HepG2 (cell line): Measurements from ENCODE around the gene HSF4. TPM values are rescaled to one million over a fixed set of nuclear protein-coding genes. Genes with fewer than 3 reads are reported as not detected.

Experiments used
- BCL6 ChIP-seq: IDR thresholded peaks from 2 replicates; pipeline ENCODE4 v1.6.1; 2016; ENCODE audit warnings: missing genetic modification reagents, missing compliant biosample characterization
- BHLHE40 ChIP-seq: IDR thresholded peaks from 2 replicates; pipeline ENCODE4 v1.6.1; 2011; ENCODE audit warnings: low read length, improper control_type of control experiment
- CSRNP2 ChIP-seq: sonication (generic); formaldehyde crosslinking; conservative IDR thresholded peaks from 2 replicates; pipeline ENCODE4 v1.8.0; 2022; ENCODE audit warnings: low read depth, missing genetic modification reagents
- EEA1 ChIP-seq: sonication (generic); formaldehyde crosslinking; IDR thresholded peaks from 2 replicates; pipeline ENCODE4 v1.5.1; 2020; ENCODE audit warnings: mild to moderate bottlenecking, missing genetic modification reagents, borderline replicate concordance
- EP300 ChIP-seq, 3 experiments: sonication (generic) in 1 of 3; formaldehyde crosslinking in 1 of 3; IDR thresholded peaks; 2 replicates each; pipeline versions ENCODE4 v1.5.1 to v1.6.1; 2011 to 2020; ENCODE audit warnings: low read depth in 2 of 3, low read length in 2 of 3, borderline replicate concordance in 1 of 3, improper control_type of control experiment in 1 of 3, mild to moderate bottlenecking in 1 of 3, missing genetic modification reagents in 1 of 3, moderate library complexity in 1 of 3
- IKZF4 ChIP-seq: sonication (generic); formaldehyde crosslinking; IDR thresholded peaks from 2 replicates; pipeline ENCODE4 v1.5.1; 2020; ENCODE audit warnings: borderline replicate concordance, mild to moderate bottlenecking, low read depth, missing genetic modification reagents; ENCODE audit errors: not compliant biosample characterization
- MAX ChIP-seq: IDR thresholded peaks from 2 replicates; pipeline ENCODE4 v1.6.1; 2012; ENCODE audit warnings: inconsistent platforms
- MYNN ChIP-seq: sonication (generic); formaldehyde crosslinking; IDR thresholded peaks from 2 replicates; pipeline ENCODE4 v1.4.0; 2020; ENCODE audit warnings: mild to moderate bottlenecking, low read depth, missing genetic modification reagents
- TRAFD1 ChIP-seq: sonication (generic); formaldehyde crosslinking; IDR thresholded peaks from 2 replicates; pipeline ENCODE4 v1.5.1; 2020; ENCODE audit warnings: missing genetic modification reagents, mild to moderate bottlenecking, borderline replicate concordance
- YY1 ChIP-seq: IDR thresholded peaks from 2 replicates; pipeline ENCODE4 v1.6.1; 2011; ENCODE audit warnings: low read length, low read depth, moderate library complexity, mild to moderate bottlenecking; ENCODE audit not compliant: insufficient read depth, insufficient replicate concordance
- ZGPAT ChIP-seq: IDR thresholded peaks from 2 replicates; pipeline ENCODE4 v1.6.1; 2016; ENCODE audit warnings: mild to moderate bottlenecking
- ZNF292 ChIP-seq: sonication (generic); formaldehyde crosslinking; IDR thresholded peaks from 2 replicates; pipeline ENCODE4 v1.8.1; 2022; ENCODE audit warnings: mild to moderate bottlenecking, low read depth, missing genetic modification reagents, borderline replicate concordance
- ZNF605 ChIP-seq: sonication (generic); formaldehyde crosslinking; IDR thresholded peaks from 2 replicates; pipeline ENCODE4 v1.8.0; 2022; ENCODE audit warnings: mild to moderate bottlenecking, missing genetic modification reagents
- ZNF607 ChIP-seq: sonication (generic); formaldehyde crosslinking; IDR thresholded peaks from 2 replicates; pipeline ENCODE4 v1.5.1; 2020; ENCODE audit warnings: missing genetic modification reagents, mild to moderate bottlenecking, borderline replicate concordance
- ZNF616 ChIP-seq: sonication (generic); formaldehyde crosslinking; IDR thresholded peaks from 2 replicates; pipeline ENCODE4 v1.5.0; 2020; ENCODE audit warnings: low read depth, mild to moderate bottlenecking, missing genetic modification reagents
- ZNF816 ChIP-seq: sonication (generic); formaldehyde crosslinking; IDR thresholded peaks from 2 replicates; pipeline ENCODE4 v1.8.0; 2022; ENCODE audit warnings: missing genetic modification reagents, mild to moderate bottlenecking, borderline replicate concordance
- polyA plus RNA-seq, 8 experiments: library from polyadenylated mRNA; depleted of rRNA in 3 of 8; stranded (reverse) in 7 of 8; unstranded in 1 of 8; fragments of >200 nt; fragmentation: Illumina TruSeq in 4 of 8; extraction: Trizol in 4 of 8; gene quantifications; 2 replicates each; pipeline versions ENCODE4 v1.2.1 to v1.2.3, GENCODE V29; 2011 to 2016; ENCODE audit warnings: low read depth in 4 of 8, missing spikeins in 1 of 8, mixed read lengths in 1 of 8; ENCODE audit not compliant: insufficient read depth in 1 of 8
- total RNA-seq, 5 experiments: library from RNA; depleted of rRNA; stranded (reverse); fragments of >200 nt; fragmentation: Illumina TruSeq; extraction: Trizol; gene quantifications; 2 replicates each; pipeline ENCODE4 v1.2.3, GENCODE V29; 2016; ENCODE audit warnings: low read depth in 1 of 5
- TF ChIP-seq, protein P1 (sequence below): sonication (generic); formaldehyde crosslinking; IDR thresholded peaks from 2 replicates; pipeline ENCODE4 v1.5.1; 2020; ENCODE audit warnings: mild to moderate bottlenecking, missing genetic modification reagents, moderate library complexity

The HSF4 gene
- total and polyA plus RNA-seq, 2 of the 13 experiments (the other 11 are each of a cell fraction or from before 2014, with no cell fraction given): 3.5 to 16.9 TPM

GRCh38 chr16:67170168-67170948 lies 5.8 kb downstream of the HSF4 start, which contains the start of gene NOL3 (continued):
- 0 out of 2 replicates have a peak, but pooled peaks have one; percentile 1 for TF ChIP-seq BCL6 (CRISPR knock-in tag)
- TF ChIP-seq CSRNP2 (CRISPR knock-in tag): no peak
- no peak for TF ChIP-seq ZNF605
- peak in 1 of 2 experiments; percentile 30; a peak in 1 of 4 replicates for TF ChIP-seq EP300 (IDR thresholded peaks at IDR 0.05; ENCODE audit: low read depth in 2 of 2, low read length in 2 of 2)
- TF ChIP-seq EP300 (CRISPR knock-in tag; IDR thresholded peaks at IDR 0.05; ENCODE audit: borderline replicate concordance): peak; percentile 15; the same call in 1 of the 2 replicates
- no peak for TF ChIP-seq BHLHE40
- TF ChIP-seq ZNF292 (CRISPR knock-in tag): peak; percentile 37; the same call in 1 of the 2 replicates
- TF ChIP-seq, protein P1, sequence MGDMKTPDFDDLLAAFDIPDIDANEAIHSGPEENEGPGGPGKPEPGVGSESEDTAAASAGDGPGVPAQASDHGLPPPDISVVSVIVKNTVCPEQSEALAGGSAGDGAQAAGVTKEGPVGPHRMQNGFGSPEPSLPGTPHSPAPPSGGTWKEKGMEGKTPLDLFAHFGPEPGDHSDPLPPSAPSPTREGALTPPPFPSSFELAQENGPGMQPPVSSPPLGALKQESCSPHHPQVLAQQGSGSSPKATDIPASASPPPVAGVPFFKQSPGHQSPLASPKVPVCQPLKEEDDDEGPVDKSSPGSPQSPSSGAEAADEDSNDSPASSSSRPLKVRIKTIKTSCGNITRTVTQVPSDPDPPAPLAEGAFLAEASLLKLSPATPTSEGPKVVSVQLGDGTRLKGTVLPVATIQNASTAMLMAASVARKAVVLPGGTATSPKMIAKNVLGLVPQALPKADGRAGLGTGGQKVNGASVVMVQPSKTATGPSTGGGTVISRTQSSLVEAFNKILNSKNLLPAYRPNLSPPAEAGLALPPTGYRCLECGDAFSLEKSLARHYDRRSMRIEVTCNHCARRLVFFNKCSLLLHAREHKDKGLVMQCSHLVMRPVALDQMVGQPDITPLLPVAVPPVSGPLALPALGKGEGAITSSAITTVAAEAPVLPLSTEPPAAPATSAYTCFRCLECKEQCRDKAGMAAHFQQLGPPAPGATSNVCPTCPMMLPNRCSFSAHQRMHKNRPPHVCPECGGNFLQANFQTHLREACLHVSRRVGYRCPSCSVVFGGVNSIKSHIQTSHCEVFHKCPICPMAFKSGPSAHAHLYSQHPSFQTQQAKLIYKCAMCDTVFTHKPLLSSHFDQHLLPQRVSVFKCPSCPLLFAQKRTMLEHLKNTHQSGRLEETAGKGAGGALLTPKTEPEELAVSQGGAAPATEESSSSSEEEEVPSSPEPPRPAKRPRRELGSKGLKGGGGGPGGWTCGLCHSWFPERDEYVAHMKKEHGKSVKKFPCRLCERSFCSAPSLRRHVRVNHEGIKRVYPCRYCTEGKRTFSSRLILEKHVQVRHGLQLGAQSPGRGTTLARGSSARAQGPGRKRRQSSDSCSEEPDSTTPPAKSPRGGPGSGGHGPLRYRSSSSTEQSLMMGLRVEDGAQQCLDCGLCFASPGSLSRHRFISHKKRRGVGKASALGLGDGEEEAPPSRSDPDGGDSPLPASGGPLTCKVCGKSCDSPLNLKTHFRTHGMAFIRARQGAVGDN (CRISPR knock-in tag): peak; percentile 93
- no peak for TF ChIP-seq YY1
- peak; percentile 77 for TF ChIP-seq IKZF4 (CRISPR knock-in tag)
- no peak for TF ChIP-seq MYNN (CRISPR knock-in tag)
- TF ChIP-seq TRAFD1 (CRISPR knock-in tag): peak; percentile 87; the same call in 1 of the 2 replicates
- 0 out of 2 replicates have a peak, but pooled peaks have one; percentile 41 for TF ChIP-seq ZNF816 (CRISPR knock-in tag)
- peak; percentile 90; the same call in 1 of the 2 replicates for TF ChIP-seq EEA1
- peak; percentile 59; the same call in 1 of the 2 replicates for TF ChIP-seq ZNF616 (CRISPR knock-in tag)
- TF ChIP-seq ZNF607 (CRISPR knock-in tag): peak; percentile 60
- peak; percentile 56; the same call in 1 of the 2 replicates for TF ChIP-seq ZGPAT (CRISPR knock-in tag)
- TF ChIP-seq MAX: peak; percentile 68
